ENCODE results near the gene TELO2. TPM values are rescaled to one million over a fixed set of nuclear protein-coding genes. Genes with fewer than 3 reads are reported as not detected.

The TELO2 gene
- total and polyA plus RNA-seq, 4 donors, result 24.4 to 64.2 (median 42.8) TPM

GRCh38 chr16:1505912-1506311 lies 12.8 kb downstream of the TELO2 start:
- H3K36me3 ChIP-seq (ENCODE audit: control insufficient read depth in 4 of 4, insufficient read depth in 4 of 4, low read length in 4 of 4), result peaks cover 6 to 64% (median 13%) of the 10 kb centered on the region in 4 donors
- ATAC-seq (ENCODE audit: insufficient read depth, low FRiP score) (no peak), DNase-seq (no peak)
- H3K27ac ChIP-seq (ENCODE audit: low read depth in 1 of 2, low read length in 1 of 2), result no peak overlapping the region
- peaks cover 0 to 9% (median 3%) of the 10 kb centered on the region in 5 donors for H3K4me1 ChIP-seq (ENCODE audit: control insufficient read depth in 5 of 5, insufficient read depth in 5 of 5, low read length in 5 of 5)
- H3K9ac ChIP-seq (ENCODE audit: insufficient read depth in 1 of 2, low read length in 2 of 2), result no peak overlapping the region
- no peak for TF ChIP-seq CTCF (IDR thresholded peaks at IDR 0.05; ENCODE audit: control extremely low read depth, extremely low read depth)
- no peaks in the 10 kb centered on the region for H3K27me3 ChIP-seq (ENCODE audit: control insufficient read depth in 3 of 3, insufficient read depth in 3 of 3, low read length in 2 of 3)
- H3K9me3 ChIP-seq (ENCODE audit: control insufficient read depth in 4 of 4, insufficient read depth in 3 of 4, low read length in 3 of 4), result no peaks in the 10 kb centered on the region
- 96 to 97% methylated on average over 22 of the region's 22 CpGs for WGBS, 2 donors
- no peak overlapping the region for H3K4me3 ChIP-seq

- Histone ChIP-seq H3K27me3 (ENCODE audit: control insufficient read depth in 3 of 3, insufficient read depth in 3 of 3, low read length in 2 of 3) (no peaks in the 10 kb centered on the region), H3K4me1 (ENCODE audit: control insufficient read depth in 5 of 5, insufficient read depth in 5 of 5, low read length in 5 of 5) (peaks cover 0 to 14% (median 3%) of the 10 kb centered on the region in 5 donors), H3K36me3 (ENCODE audit: control insufficient read depth in 4 of 4, insufficient read depth in 4 of 4, low read length in 4 of 4) (peaks cover 5 to 60% (median 16%) of the 10 kb centered on the region in 4 donors), H3K9me3 (ENCODE audit: control insufficient read depth in 4 of 4, insufficient read depth in 3 of 4, low read length in 3 of 4) (no peaks in the 10 kb centered on the region), H3K27ac (ENCODE audit: low read depth in 1 of 2, low read length in 1 of 2) (no peak overlapping the region), H3K4me3 (no peak overlapping the region), H3K9ac (ENCODE audit: insufficient read depth in 1 of 2, low read length in 2 of 2) (no peak overlapping the region)
- WGBS, 2 donors, result 95 to 96% methylated on average over 37 of the region's 37 CpGs
- no peak for DNase-seq
- no peak for ATAC-seq (ENCODE audit: insufficient read depth, low FRiP score)
- TF ChIP-seq CTCF (IDR thresholded peaks at IDR 0.05; ENCODE audit: control extremely low read depth, extremely low read depth), result no peak
Observed at GRCh38 chr16:1506494-1507213, 13.5 kb downstream of the TELO2 start.

- Histone ChIP-seq H3K9me3 (ENCODE audit: control insufficient read depth in 4 of 4, insufficient read depth in 3 of 4, low read length in 3 of 4) (no peaks in the 10 kb centered on the region), H3K9ac (ENCODE audit: insufficient read depth in 1 of 2, low read length in 2 of 2) (no peak overlapping the region), H3K4me3 (no peak overlapping the region), H3K27ac (ENCODE audit: low read depth in 1 of 2, low read length in 1 of 2) (peak overlapping the region; percentile 66 to 83), H3K27me3 (ENCODE audit: control insufficient read depth in 3 of 3, insufficient read depth in 3 of 3, low read length in 2 of 3) (no peaks in the 10 kb centered on the region), H3K36me3 (ENCODE audit: control insufficient read depth in 4 of 4, insufficient read depth in 4 of 4, low read length in 4 of 4) (peaks cover 0 to 46% (median 9%) of the 10 kb centered on the region in 4 donors), H3K4me1 (ENCODE audit: control insufficient read depth in 5 of 5, insufficient read depth in 5 of 5, low read length in 5 of 5) (peaks cover 0 to 21% (median 3%) of the 10 kb centered on the region in 5 donors)
- DNase-seq (no peak), ATAC-seq (ENCODE audit: insufficient read depth, low FRiP score) (no peak)
- TF ChIP-seq CTCF (IDR thresholded peaks at IDR 0.05; ENCODE audit: control extremely low read depth, extremely low read depth), result no peak
- 80 to 82% methylated on average over 24 of the region's 24 CpGs for WGBS, 2 donors
Observed at GRCh38 chr16:1508494-1509187, 15.5 kb downstream of the TELO2 start.

Data from lung (tissue), 12 donors.